HUDEP-2 (cell line): ENCODE measurements around the gene P2RX2.

Experiments
- DNase-seq, 76 experiments: peaks; one replicate each; lab custom pipeline; 2025; ENCODE audit not compliant: unreplicated experiment in 76 of 76; lab: John Stamatoyannopoulos, UW

P2RX2 gene

DNA sequence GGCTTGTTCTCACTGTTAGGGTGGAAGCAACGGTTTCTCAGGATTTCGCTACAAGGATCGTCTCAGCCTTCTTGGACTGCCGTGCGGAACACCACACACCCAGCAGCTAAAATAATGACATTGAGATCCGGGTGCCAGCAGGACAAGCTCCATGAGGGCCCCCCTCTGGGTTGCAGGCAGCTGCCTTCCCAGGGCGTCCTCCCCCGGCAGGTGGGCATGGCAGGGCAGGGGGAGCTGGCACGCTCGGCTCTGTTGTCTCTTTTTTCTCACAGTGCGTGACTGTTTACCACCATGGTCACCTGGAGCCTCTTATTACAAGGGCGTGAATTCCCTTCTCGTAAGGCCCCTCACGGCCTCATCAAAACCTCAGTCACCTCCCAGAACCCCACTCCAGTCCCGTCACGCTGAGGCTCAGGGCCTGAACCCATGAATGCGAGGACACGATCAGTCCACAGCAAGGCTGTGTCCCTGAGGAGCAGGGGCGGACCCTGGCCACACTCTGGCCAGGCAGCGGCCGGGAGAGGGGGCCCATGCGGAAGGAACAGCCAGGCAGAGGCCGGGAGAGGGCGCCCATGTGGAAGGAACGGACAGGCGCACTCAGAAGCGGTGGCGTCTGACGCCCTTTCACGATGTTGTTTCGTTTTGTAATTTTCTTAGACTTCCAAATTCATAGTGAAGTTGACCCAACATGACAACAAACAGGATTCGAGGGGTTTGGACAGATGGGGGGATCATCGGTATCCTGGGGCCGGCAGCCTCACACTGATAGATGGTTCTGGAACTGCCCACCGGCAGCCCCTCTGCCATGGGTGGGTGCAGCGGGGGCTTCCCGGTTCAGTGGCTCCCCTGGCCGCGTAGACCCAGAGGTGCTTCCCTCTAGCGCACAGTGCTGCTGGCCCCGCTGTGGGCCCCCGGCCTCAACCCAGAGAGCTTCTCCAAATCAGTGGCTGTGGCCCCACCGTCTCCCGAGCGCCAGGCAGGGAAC lies 18.2 kb upstream of the P2RX2 start:
- peak in 37 of 76 experiments; percentile 7 to 47 (median 21) for DNase-seq

DNA sequence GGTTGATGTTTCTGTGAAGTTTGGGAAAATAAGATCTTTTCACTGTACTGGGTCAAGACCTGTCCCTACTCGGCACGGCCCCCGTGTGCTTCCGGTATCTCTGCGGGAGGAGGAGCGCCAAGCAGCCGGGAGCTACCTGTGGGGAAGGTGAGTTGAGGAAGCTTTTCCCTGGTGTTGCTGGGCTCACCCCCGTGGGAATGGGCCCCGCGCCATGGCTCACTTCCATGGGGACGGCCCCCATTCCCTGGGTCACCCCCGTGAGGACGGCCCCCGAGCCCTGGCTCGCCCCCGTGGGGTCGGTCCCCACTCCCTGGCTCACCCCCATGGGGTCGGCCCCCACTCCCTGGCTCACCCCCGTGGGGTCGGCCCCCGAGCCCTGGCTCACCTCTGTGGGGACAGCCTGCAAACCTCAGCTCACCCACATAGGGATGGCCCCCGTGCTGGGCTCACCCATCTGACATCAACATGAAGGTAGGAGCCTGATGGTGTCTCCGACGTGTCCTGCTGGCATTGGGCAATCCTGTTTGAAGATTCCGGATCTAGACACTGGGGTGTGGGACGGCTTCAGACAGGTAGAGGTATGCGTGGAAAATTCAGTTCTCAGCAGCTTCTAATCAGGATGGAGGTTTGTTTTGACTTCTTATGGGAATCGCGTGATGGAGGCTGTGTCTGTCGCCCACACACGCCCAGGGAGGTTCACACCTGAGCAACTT lies 17.2 kb upstream of the P2RX2 start:
- DNase-seq, result no peak

DNA sequence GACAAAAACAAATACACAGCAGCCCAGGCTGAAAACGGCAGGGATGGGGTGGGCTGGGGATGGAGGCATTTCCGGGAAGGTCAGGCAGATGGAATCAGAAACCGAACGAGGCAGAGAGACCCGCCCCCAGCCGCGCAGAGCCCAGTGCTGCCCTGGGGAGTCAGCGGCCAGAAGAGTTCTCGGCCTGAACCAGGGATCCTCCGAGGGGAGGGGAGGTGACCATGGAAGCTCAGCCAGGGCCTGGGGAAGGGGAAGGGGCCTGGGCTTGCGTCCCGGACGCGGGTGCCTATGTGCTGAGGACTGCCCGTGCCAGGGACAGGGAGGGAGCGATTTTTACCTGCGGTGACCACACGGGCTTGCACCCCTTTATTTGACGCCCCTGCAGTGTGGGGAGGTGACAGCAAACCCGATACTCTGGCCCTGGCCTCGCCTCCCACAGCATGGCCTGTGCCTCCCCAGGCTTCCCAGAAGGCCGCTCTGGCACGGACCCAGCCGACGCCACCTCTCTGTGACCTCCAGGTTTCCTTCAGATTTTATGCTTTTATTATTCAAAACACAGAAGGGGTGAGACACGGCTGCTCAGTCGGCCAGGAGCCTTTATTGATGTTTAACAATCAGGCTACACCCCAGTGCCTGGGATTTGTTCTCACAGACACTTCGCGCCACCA lies 15.9 kb upstream of the P2RX2 start:
- no peak for DNase-seq

DNA sequence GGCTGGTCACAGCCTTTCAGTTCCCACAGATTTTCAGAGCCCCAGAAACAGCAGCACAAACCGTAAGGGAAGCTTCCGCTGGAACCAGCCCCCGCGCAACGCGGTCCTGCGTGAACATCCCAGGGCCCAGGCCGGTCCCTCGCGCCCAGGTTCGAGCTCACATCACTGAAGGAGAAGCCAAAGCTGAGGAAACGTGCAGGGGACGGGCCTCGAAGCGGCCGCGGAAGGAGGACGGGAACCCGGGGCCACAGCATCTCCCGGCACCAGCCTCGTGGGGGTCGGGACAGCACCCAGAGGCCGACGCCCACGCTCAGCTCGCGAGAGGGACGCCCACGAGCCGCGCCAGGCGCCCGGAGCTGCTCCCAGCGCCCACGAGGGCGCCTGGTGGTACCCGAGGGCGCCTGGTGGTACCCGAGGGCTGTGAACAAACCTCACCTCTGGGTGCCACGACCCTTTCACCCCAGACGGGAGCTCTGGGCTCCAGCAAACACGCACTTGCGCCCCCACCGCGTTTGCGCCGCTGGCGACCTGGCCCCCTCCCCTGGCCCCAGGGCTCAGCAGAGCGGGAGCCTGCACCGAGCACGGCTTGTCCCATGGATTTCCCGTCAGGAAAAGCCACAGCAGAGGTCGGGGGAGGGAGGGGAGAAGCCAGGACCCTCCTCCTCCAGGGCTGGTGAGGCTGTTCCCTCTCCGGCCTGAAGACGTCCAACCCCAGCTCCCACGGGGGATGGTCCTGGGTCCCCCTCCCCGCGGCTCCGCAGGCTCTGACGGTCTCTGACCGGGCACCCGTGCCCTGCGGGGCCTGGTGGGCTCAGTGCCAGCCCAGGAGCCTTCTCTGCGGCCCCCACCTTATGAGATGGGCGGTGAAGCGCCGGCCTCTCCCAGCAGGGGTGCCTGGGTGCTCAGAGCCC lies 15.1 kb upstream of the P2RX2 start:
- DNase-seq, result peak in 12 of 76 experiments; percentile 46 to 97 (median 90)

DNA sequence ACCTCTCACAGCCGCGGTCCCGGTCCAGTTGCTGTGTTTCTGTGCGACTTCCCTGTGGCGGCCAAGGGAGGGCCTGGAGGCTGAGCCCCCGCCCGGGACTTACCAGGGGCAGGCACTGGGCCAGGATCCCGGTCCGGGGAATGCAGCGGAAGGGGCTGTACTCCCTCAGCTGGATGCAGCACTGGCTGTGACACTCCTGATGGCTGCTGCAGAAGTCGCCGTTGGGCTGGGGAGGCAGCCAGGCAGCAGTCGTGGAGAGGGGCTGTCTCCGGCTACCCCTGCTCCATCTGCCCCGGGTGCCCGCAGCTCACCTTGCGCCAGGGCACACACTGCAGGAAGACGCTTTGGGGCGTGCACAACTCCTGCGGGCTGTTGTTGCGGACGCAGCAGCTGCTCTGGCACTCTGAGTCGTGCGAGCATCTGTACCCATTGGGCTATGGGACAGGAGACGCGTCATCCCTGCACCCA lies 14.4 kb upstream of the P2RX2 start:
- no peak for DNase-seq

DNA sequence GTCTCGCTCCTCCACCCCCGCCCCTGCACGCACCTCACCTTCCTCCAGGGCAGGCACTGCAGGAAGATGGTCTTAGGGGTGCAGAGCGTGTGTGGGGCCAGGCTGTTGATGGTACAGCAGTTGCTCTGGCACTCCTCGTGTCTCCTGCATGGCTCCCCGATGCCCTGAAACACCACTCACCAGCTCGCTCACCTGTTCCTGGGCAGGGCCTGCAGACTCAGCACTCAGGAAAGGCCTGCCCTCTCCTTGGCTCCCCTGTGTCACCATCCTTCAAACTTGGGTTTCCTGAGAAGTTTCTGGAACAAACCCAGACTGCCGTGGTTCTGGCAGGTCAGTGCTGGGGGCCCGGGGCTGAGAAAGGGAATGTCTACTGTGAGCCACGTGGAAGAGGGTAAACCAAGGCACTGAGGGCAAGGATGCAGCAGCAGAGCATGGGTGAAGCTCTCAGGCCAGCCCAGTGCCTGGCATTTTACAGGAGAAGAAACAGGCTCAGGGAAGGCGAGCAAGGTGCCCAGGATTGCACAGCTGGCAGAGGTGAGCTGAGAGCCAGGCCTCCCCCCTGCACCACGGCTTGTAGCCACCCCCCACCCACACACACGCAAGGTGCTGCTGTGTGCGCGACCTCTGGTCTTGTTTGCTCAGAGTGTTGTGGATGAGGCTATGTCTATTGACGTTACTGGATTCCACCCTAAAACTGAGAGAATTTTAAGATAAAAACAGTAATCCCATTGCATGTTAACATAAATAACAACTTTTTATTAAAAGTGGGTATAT lies 13.7 kb upstream of the P2RX2 start:
- DNase-seq, result no peak

DNA sequence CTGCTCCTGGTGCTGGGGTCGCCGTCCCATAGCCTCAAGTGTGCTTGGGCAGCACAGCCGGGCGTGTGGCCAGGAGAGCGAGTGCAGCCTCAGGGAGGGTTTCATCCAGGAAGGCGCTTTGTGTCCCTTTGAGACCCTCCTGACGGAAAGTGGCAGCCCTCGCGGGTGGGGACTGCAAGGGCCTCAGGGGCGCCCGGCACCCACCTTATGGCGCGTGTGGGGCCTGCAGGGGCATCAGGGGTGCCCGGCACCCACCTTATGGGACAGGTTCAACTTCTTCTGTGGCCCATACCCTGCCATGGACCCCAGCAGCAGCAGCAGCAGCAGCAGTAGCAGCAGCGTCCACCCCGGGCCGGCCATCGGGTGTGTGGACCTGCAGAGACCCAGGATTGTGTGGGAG lies 12.7 kb upstream of the P2RX2 start:
- DNase-seq, result no peak

DNA sequence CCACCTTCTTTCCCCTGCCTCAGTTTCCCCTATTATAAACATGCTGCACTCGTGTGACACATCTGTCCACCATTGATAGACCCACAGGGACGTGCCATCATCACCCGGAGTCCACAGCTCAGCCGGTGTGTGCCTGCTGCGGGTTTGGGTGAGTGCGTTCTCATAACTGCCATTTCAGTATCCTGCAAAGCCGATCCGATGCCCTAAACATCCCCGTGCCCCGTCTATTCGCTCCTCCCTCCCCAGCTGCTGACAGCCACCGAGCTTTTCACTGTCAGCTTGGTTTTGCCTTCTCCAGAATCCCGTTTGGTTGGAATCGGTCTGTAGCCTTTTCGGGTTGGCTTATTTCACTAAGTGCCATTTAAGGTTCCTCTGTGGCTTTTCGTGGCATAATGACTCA lies 12.1 kb upstream of the P2RX2 start:
- DNase-seq, result peak in 1 of 76 experiments; percentile 3

DNA sequence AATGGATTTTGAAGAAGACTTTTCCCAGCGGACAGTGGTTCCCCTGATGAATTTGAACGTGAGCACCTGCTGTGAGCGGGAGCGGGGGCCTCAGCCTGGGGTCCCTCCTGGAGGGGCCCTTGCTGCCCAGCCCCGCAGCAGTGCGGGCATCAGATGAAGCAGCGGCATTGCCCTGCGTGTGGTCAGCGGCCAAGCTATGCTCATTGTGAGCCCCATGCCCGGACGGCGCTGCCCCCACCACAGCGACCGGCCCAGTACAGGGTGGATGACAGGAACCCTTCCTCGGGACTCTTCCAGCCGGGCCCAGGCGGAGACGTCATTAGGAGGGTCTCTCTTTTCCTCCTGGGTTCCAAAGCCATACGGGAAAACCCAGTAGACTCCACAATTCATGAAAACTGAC lies 11.6 kb upstream of the P2RX2 start:
- no peak for DNase-seq

DNA sequence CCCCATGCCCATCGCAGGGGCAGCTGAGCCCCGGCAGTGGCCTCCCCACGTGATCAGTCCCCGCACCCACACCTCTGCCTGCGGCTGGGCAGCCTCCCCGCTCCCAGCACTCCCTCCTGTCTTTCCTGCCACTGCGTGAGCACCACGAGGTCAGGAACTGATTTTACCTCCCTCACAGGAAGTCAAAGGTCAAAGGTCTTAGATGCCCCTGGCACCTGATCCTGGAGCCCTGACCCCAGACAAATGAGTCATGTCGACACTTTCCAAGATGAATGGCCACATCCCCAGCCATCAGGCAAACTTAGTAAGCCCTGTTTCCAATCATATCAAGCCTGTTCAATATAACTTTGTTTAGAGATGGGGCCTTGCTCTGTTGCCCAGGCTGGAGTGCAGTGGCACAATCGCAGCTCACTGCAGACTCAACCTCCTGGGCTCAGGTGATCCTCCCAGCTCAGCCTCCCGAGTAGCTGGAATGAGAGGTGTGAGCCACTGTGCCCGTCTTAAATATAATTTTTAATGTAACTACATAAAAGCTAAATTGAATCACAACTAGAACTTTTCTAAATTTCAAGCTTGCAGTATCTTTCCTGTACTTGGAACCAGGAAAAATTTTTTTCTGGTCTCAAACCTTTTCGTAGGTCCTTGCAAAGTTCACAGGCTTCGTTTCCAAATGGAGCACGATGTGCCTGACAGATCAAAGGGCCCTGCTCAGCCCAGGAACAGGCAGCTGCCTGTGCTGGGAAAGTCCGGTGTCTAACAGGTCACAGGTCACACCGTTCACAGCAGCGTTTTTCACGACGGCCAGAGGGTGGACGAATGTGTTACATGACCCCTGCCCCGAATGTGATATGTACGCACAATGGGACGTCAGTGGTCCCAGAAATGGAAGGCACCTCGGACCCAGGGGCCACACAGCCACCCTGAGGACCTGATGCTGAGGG lies 10.1 kb upstream of the P2RX2 start:
- no peak for DNase-seq

DNA sequence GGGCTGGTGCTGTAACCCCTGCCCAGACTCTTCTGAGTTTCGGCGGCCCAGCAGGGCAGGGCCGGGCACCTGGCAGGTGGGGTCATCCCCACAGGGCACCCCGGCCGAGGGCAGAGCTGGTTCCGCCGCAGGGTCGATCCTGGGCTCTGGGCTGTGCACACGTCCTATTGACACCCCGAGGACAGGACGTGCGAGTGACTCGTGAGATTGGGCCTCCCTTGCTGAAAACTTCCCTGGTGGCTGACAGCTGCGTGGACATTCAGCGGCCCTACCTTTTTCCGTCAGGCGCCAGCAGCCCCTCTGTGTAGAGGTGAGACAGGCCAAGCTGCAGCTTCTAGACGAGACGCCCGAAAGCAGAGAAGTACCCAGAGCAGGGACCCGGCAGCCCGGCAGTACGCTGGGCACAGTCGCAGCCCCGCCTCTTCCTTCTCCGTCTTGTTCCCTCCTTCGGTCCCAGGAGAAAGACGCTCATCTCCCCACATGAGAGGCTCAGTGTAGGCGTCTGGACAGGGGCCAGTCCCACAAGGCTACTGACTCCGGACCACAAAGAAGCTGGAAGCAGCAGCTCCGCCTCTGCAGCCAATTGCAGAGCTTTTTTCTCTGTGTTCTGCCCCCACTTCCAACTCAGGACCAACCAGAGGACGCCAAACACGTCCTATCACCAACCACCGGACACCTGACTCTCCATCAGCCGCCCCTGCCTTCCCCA lies 8.4 kb upstream of the P2RX2 start, which contains the start of gene LRCOL1:
Gene LRCOL1, minus strand, starts transcription at position 532 of the 709 bp plus-strand sequence. CDS start 4,331 bp downstream, outside the sequence.
- DNase-seq, result no peak

DNA sequence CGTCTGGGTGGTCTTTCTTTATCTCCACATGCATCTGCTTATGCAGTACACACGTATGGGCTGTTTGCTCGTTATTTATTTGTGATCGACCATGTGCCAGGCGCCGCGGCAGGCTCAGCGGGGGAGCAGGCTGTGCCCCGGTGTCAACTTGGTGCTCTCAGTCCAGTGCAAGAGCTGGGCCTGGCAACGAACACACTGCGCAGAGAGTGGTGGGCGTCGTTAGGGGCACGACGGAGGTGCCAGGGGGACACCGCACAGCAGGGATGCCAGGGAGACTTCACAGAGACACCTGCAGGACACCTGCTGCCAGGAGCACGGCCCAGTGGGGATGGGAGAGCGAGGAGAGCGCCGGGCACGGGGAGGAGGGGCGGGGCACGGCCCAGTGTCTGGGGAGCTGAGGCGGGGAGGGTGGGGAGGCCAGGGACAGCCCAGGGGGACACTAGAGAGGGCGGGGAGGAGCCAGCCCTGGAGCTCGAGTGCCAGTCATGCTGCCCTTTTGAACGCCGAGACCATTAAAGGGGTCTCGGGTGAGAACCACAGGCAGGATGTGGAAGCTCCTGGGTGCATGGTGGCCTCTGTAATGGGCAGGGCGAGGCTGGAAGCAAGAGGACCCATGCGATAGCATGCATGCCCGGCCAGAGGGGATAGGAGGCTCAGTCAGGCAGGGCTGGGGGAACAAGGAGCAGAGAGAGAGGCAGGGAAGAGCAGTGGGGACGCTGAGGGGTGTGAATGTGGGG lies 7.5 kb upstream of the P2RX2 start:
- no peak for DNase-seq

DNA sequence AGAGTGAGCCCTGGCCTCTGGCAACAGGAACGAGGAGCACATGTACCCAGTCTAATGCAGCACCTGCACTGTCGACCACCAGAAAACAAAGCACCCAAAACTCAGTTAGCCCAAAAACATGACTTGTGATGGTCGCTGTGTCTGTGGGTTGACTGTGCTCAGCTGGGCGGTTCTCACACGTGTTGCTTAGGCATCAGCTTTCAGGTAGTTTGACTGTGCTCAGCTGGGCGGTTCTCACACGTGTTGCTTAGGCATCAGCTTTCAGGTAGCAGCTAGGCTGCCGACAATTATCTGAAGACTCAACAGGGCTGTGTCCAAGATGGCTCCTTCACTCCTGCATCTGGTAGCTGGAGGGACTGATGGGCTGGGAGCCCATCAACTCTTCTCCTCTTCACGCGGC lies 7.0 kb upstream of the P2RX2 start:
- no peak for DNase-seq

DNA sequence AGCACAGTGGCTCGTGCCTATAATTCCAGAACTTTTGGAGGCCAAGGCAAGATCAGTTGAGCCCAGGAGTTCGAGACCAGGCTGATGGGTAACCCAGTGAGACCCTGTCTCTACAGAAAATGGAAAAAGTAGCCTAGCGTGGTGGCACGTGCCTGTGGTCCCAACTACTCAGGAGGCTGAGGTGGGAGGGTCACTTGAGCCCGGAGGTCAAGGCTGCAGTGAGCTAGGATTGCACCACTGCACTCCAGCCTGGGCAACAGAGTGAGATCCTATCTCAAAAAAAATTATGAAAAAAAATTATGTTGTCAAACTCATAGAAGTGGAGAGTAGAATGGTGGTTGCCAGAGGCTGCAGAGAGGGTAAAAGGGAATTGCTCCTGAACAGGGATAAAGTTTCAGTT lies 4.5 kb upstream of the P2RX2 start:
- no peak for DNase-seq

DNA sequence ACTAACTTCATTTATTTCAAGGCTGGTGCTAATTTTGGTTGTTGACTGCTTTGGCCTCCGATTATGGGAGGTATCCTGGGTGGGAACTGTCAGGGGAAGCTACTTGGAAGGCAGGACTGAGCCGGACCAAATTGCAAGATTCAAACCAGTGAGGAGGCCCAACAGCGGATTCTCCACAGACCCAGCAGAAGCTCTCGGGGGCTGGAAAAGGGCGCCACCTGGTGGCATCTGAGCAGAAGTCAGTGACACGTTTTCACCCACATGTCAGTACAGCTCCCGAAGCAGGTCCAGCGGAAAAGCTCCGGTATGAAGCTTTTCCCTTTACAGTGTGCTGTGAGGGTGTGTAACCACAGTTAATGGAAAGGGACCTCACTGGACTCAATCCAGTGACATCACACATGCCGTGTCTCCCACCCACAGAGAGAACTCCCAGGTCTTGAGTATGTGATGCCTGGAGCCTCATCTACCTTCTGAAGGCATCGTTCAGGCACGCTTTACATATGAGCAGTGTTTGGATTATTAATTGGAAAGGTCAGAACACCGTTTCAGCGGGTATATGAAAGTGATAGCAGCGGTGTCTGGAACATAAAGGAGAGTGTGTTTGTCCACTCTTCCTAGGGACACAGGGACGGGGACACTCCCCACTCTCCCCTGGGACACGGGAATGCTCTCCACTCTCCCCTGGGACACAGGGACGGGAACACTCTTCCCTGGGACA lies 3.6 kb upstream of the P2RX2 start:
- DNase-seq, result peak in 70 of 76 experiments; percentile 6 to 81 (median 58)

DNA sequence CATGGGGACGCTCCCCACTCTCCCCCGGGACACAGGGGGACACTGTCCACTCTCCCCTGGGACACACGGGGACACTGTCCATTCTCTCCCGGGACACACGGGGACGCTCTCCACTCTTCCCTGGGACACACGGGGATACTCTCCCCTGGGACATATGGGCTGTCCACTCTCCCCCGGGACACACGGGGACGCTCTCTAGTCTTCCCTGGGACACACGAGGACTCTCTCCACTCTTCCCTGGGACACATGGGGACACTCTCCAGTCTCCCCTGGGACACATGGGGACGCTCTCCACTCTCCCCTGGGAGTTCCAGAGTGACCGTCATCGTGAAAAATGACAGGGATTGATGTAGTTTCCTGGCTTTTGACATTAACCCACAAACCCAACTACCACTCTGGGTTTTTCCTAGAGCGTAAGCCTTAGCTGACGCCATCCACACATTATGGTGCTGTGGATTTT lies 3.0 kb upstream of the P2RX2 start:
- no peak for DNase-seq
